Tibial artery (tissue), 4 donors: ENCODE measurements around the gene PILRB.
"Not testable (repeated sequence)": the region's sequence is repeated elsewhere in the genome, so short reads cannot be mapped to it uniquely, and the experiment has no call there.

Experiments
- DNase-seq, 2 donors: peaks; one replicate each; pipeline ENCODE4 v3.0.0-alpha.2; 2019
- H3K27ac ChIP-seq, 2 donors: fragments of 200-600 bp; sonication (generic) in 1 of 2; 1 replicate in 1 of 2; 2 replicates in 1 of 2; pipeline ENCODE4 v1.5.1; 2018 to 2019; ENCODE audit warnings: mild to moderate bottlenecking in 1 of 2
- H3K27me3 ChIP-seq, 2 donors: fragments of 200-600 bp; sonication (generic) in 1 of 2; one replicate each; pipeline versions ENCODE4 v1.5.1 to v1.6.0; 2016 to 2019
- H3K36me3 ChIP-seq, 3 donors: fragments of 200-600 bp; sonication (generic) in 2 of 3; one replicate each; pipeline ENCODE4 v1.5.1; 2016 to 2019; ENCODE audit warnings: mild to moderate bottlenecking in 2 of 3
- H3K4me1 ChIP-seq, 4 donors: fragments of 200-600 bp; sonication (generic) in 2 of 4; 1 replicate in 3 of 4; 2 replicates in 1 of 4; pipeline ENCODE4 v1.5.1; 2016 to 2019
- H3K4me3 ChIP-seq, 2 donors: fragments of 200-600 bp; sonication (generic) in 1 of 2; 1 replicate in 1 of 2; 2 replicates in 1 of 2; pipeline ENCODE4 v1.5.1; 2018 to 2019; ENCODE audit warnings: mild to moderate bottlenecking in 2 of 2
- H3K9me3 ChIP-seq, 3 donors: fragments of 200-600 bp; sonication (generic) in 1 of 3; one replicate each; pipeline ENCODE4 v1.5.1; 2016 to 2019
- intact Hi-C: fragments of 100-400 bp; cut with DNase I; formaldehyde crosslinking; loops from one replicate; pipeline ENCODE4 v1.15.0; 2023; ENCODE audit warnings: low total_unique reads
- TF ChIP-seq, protein P1 (sequence below), 2 experiments: fragments of 200-600 bp in 1 of 2; fragments of 450-650 bp in 1 of 2; IDR thresholded peaks; one replicate each; pipeline ENCODE4 v1.5.1; 2017 to 2019; ENCODE audit warnings: antibody characterized with exemption in 2 of 2, mild to moderate bottlenecking in 1 of 2, moderate library complexity in 1 of 2

The PILRB gene

DNA sequence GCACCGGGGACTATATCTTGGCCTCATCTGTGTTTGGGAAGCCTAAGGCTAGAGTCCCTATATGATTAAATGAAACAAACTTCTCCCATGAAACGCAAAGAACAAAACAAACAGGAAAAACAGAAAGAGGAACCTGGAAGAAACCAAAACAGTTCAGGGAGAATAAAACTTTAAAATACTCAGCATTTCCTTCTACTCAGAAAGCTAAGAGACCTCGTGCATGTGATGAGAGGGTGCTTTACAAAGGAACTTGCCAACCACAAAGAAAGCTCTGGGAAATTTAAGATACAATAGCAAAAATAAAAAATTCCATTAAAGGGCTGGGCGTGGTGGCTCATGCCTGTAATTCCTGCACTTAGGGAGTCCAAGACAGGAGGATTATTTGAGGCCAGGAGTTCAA, 22.3 kb downstream of the PILRB start:
- intact Hi-C loops = no loop called here
- H3K4me3 ChIP-seq = no peak overlapping the region
- TF ChIP-seq, protein P1, sequence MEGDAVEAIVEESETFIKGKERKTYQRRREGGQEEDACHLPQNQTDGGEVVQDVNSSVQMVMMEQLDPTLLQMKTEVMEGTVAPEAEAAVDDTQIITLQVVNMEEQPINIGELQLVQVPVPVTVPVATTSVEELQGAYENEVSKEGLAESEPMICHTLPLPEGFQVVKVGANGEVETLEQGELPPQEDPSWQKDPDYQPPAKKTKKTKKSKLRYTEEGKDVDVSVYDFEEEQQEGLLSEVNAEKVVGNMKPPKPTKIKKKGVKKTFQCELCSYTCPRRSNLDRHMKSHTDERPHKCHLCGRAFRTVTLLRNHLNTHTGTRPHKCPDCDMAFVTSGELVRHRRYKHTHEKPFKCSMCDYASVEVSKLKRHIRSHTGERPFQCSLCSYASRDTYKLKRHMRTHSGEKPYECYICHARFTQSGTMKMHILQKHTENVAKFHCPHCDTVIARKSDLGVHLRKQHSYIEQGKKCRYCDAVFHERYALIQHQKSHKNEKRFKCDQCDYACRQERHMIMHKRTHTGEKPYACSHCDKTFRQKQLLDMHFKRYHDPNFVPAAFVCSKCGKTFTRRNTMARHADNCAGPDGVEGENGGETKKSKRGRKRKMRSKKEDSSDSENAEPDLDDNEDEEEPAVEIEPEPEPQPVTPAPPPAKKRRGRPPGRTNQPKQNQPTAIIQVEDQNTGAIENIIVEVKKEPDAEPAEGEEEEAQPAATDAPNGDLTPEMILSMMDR (IDR thresholded peaks at IDR 0.05) = no peak
- no peak overlapping the region for H3K27ac ChIP-seq
- DNase-seq = no peak
- H3K4me1 ChIP-seq = no peaks in the 10 kb centered on the region
- no peaks in the 10 kb centered on the region for H3K27me3 ChIP-seq
- no peaks in the 10 kb centered on the region for H3K36me3 ChIP-seq
- no peaks in the 10 kb centered on the region for H3K9me3 ChIP-seq

DNA sequence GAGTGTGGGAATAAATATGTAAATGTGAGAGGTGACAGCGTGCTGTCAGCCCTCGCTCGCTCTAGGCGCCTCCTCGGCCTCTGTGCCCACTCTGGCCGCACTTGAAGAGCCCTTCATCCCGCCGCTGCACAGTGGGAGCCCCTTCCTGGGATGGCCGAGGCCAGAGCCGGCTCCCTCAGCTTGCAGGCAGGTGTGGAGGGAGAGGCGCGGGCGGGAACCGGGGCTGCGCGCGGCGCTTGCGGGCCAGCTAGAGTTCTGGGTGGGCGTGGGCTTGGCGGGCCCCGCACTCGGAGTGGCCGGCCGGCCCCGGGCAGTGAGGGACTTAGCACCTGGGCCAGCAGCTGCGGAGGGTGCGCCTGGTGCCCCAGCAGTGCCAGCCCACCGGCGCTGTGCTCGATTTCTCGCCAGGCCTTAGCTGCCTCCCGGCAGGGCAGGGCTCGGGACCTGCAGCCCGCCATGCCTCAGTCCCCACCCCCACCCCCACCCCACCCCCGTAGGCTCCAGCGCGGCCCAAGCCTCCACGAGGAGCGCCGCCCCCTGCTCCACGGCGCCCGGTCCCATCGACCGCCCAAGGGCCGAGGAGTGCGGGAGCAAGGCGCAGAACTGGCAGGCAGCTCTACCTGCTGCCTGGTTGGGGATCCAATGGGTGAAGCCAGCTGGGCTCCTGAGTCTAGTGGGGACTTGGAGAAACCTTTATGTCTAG, 23.8 kb downstream of the PILRB start:
- not testable (repeated sequence) for DNase-seq, H3K4me1 ChIP-seq, H3K4me3 ChIP-seq

DNA sequence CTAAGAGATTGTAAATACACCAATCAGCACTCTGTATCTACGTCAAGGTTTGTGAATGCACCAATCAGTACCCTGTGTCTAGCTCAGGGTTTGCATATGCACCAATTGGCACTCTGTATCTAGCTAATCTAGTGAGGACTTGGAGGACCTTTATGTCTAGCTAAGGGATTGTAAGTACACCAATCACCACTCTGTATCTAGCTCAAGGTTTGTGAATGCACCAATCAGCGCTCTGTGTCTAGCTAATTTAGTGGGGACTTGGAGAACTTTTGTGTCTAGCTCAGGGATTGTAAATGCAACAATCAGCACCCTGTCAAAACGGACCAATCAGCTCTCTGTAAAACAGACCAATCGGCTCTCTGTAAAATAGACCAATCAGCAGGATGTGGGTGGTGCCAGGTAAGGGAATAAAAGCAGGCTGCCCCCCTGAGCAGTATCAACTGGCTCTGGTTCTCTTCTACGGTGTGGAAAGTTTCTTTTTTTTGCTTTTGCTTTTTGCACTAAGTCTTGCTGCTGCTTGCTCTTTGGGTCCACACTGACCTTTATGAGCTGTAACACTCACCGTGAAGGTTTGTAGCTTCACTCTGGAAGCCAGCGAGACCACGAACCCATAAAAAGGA, 24.4 kb downstream of the PILRB start:
- H3K4me1 ChIP-seq, intact Hi-C loops, DNase-seq, H3K36me3 ChIP-seq, H3K27me3 ChIP-seq, H3K4me3 ChIP-seq, H3K27ac ChIP-seq, H3K9me3 ChIP-seq: not testable (repeated sequence)

More for the DNA sequence above, 23.8 kb downstream of the PILRB start:
- H3K9me3 ChIP-seq, H3K27ac ChIP-seq, H3K27me3 ChIP-seq, intact Hi-C loops, H3K36me3 ChIP-seq: not testable (repeated sequence)

DNA sequence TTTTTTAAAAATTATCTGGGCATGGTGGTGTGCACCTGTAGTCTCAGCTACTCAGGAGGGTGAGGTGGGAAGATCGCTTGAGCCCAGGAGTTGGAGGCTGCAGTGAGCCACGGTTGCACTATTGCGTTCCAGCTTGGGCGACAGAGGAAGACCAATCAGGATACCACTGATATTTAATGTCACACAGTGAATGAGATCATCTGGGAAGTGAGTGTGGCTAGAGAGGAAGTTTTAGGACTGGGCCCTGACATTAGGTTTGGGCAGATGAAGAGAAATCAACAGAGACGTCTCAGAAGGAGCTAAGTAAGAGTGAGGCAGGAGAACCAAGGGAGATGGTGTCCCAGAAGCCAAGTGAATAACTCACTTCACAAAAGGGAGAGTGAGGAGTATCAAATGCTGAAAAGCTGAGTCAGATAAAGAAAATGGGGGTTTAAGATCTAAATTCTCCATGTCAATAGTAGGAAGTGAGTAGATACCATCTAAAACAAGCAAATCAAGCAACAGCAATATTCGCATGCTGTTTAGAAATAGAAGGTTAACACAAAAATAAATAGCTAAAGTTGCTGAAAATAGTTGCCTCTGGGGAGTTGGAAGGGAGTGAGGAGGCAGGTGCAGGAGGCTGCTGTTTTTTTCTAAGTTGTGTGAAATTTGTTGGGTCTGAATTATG, 26.8 kb downstream of the PILRB start:
- H3K4me1 ChIP-seq = peaks cover 0 to 10% (median 0%) of the 10 kb centered on the region in 4 donors
- no peak for DNase-seq
- no peak overlapping the region for H3K4me3 ChIP-seq
- peaks cover 0 to 3% of the 10 kb centered on the region in 2 donors for H3K27me3 ChIP-seq
- intact Hi-C loops = no loop called here
- TF ChIP-seq, protein P1 (IDR thresholded peaks at IDR 0.05) = no peak
- H3K36me3 ChIP-seq = no peaks in the 10 kb centered on the region
- H3K9me3 ChIP-seq = no peaks in the 10 kb centered on the region
- H3K27ac ChIP-seq = no peak overlapping the region

DNA sequence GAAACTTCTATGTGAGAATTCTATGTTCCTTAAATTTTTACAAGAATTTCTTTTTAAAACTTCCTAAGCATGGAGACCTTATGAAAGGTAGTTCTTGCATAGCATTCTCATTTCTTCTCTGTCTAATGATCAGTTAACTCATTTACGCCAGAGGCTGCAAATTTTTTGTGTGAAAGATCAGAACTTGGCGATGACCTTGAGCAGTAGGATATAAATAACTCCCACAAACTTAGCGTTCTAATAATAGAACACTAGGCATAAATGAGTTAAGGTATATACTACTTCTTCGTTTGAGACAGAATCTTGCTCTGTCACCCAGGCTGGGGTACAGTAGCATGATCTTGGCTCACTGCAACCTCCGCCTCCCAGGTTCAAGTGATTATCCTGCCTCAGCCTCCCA, 29.0 kb downstream of the PILRB start:
- H3K36me3 ChIP-seq = no peaks in the 10 kb centered on the region
- intact Hi-C loops = no loop called here
- TF ChIP-seq, protein P1 (IDR thresholded peaks at IDR 0.05) = no peak
- no peak for DNase-seq
- H3K27me3 ChIP-seq = peaks cover 0 to 20% of the 10 kb centered on the region in 2 donors
- H3K27ac ChIP-seq = no peak overlapping the region
- H3K4me3 ChIP-seq = no peak overlapping the region
- H3K9me3 ChIP-seq = no peaks in the 10 kb centered on the region
- peaks cover 0 to 10% (median 0%) of the 10 kb centered on the region in 4 donors for H3K4me1 ChIP-seq

DNA sequence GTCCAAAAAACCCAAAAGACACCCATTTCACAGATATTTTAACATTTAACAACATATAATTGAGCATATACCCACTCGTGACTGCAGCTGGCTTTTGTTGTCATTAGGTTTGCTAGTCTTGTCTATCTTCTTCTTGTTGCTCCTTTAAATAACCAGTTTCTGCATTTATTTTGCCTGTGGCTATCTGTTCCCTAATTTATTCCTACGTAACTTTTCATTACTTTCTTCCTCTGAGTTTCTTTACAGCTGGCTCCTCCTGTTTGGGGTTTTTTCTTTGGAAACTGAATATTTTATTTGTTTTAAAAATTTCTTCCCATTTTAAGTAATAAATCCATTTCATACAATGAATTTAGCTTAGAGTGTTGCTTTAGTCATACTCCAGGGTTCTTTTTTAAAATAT, 29.8 kb downstream of the PILRB start:
- no peak overlapping the region for H3K27ac ChIP-seq
- no peak for DNase-seq
- H3K36me3 ChIP-seq = no peaks in the 10 kb centered on the region
- TF ChIP-seq, protein P1 (IDR thresholded peaks at IDR 0.05) = no peak
- intact Hi-C loops = no loop called here
- H3K4me3 ChIP-seq = no peak overlapping the region
- H3K4me1 ChIP-seq = peaks cover 0 to 10% (median 0%) of the 10 kb centered on the region in 4 donors
- no peaks in the 10 kb centered on the region for H3K9me3 ChIP-seq
- H3K27me3 ChIP-seq = peaks cover 0 to 24% of the 10 kb centered on the region in 2 donors
